A673 (cell line): ENCODE measurements around the gene CLTB.

Experiments used
- EZH2 ChIP-seq: fragments of 200-600 bp; sonication (generic); IDR thresholded peaks from 2 replicates; pipeline ENCODE4 v1.6.1; 2017; ENCODE audit warnings: borderline replicate concordance, low read depth, mild to moderate bottlenecking, mixed read lengths, antibody characterized with exemption, low read length; ENCODE audit not compliant: poor library complexity, severe bottlenecking
- TF ChIP-seq, protein P1 (sequence below): fragments of 300-800, 200-600 bp; sonication (generic); conservative IDR thresholded peaks from 2 replicates; pipeline ENCODE4 v1.5.1; 2017; ENCODE audit warnings: low read depth, mild to moderate bottlenecking, antibody characterized with exemption, low read length, moderate library complexity, mixed read lengths

DNA sequence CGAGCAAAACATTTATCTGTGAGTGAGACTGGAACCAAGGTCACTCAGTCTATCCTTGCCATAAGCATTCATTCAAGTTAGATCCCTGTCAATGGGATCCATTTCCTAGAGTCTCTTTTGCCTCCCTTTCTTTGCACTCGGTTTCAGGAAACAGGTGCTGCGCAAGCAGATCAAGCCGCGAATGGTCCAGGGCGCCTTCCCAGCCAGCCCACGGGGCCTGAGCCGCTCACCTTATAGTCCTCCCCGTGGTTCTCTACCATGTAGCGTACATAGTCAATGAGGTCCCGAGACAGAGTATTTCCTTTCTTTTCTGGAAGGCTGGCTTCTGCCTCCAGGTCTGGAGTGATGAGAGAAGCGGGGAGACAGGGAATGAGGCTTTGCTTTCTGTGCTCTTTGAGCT, 31.3 kb downstream of the CLTB start:
- TF ChIP-seq, protein P1, sequence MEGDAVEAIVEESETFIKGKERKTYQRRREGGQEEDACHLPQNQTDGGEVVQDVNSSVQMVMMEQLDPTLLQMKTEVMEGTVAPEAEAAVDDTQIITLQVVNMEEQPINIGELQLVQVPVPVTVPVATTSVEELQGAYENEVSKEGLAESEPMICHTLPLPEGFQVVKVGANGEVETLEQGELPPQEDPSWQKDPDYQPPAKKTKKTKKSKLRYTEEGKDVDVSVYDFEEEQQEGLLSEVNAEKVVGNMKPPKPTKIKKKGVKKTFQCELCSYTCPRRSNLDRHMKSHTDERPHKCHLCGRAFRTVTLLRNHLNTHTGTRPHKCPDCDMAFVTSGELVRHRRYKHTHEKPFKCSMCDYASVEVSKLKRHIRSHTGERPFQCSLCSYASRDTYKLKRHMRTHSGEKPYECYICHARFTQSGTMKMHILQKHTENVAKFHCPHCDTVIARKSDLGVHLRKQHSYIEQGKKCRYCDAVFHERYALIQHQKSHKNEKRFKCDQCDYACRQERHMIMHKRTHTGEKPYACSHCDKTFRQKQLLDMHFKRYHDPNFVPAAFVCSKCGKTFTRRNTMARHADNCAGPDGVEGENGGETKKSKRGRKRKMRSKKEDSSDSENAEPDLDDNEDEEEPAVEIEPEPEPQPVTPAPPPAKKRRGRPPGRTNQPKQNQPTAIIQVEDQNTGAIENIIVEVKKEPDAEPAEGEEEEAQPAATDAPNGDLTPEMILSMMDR, result no peak
- TF ChIP-seq EZH2, result no peak
